Pancreas (tissue), 10 donors: Measurements from ENCODE around the gene SRSF6. TPM values are rescaled to one million over a fixed set of nuclear protein-coding genes. Genes with fewer than 3 reads are reported as not detected.

Source experiments
- ATAC-seq, 4 donors: fragments of 200-7000 bp; cut with Tn5 transposase; one replicate each; pipeline versions ENCODE4 v1.8.0 to v1.9.1; 2020; ENCODE audit warnings: mild to moderate bottlenecking in 4 of 4, moderate library complexity in 4 of 4
- DNase-seq, 6 donors: peaks; one replicate each; pipeline ENCODE4 v3.0.0-alpha.2; 2020
- FAIRE-seq: peaks from 2 replicates; lab custom pipeline; 2012; peaks lifted over from hg19 to GRCh38; lab: Jason Lieb, UNC
- H3K27ac ChIP-seq, 4 donors: fragments of 200-600 bp; sonication (generic); 1 replicate in 3 of 4; 2 replicates in 1 of 4; pipeline versions ENCODE4 v1.5.0 to v1.8.0; 2020
- H3K27me3 ChIP-seq, 4 donors: fragments of 200-600 bp; one replicate each; pipeline ENCODE4 v1.8.0; 2021
- H3K36me3 ChIP-seq, 3 donors: fragments of 200-600 bp; sonication (generic) in 1 of 3; one replicate each; pipeline versions ENCODE4 v1.5.0 to v1.8.0; 2020 to 2021
- H3K4me1 ChIP-seq, 3 donors: fragments of 200-600 bp; one replicate each; pipeline ENCODE4 v1.8.0; 2021
- H3K4me3 ChIP-seq, 4 donors: fragments of 200-600 bp; sonication (generic) in 2 of 4; one replicate each; pipeline versions ENCODE4 v1.5.0 to v1.8.0; 2020 to 2021
- H3K9me3 ChIP-seq, 4 donors: fragments of 200-600 bp; one replicate each; pipeline ENCODE4 v1.8.0; 2021
- WGBS, 2 donors: extraction: QIAGEN DNeasy Blood & Tissue Kit; methylation state at CpG; one replicate each; pipeline ENCODE4 v1.1.7; 2013; 5-methylcytosine and 5-hydroxymethylcytosine counted together
- intact Hi-C, 3 donors: fragments of 100-400 bp; cut with DNase I; formaldehyde crosslinking; loops; one replicate each; pipeline versions ENCODE4 v1.11.1 to v1.14.2; 2022
- polyA plus RNA-seq, 2 donors: library from polyadenylated mRNA; stranded (reverse); fragments of 200-250 nt; gene quantifications; one replicate each; pipeline ENCODE4 v1.2.3, GENCODE V29; 2013
- total RNA-seq, 6 donors: library from RNA; stranded (reverse); fragmentation: NEBNext Ultra II Directional in 4 of 6; extraction: Animal tissue kit (Norgen Biotek cat#: 25700) in 4 of 6; gene quantifications; one replicate each; pipeline versions ENCODE4 v1.2.1 to v1.2.4, GENCODE V29; 2021 to 2023
- TF ChIP-seq, protein P1 (sequence below), 4 donors: fragments of 200-600 bp; sonication (generic) in 3 of 4; IDR thresholded peaks; one replicate each; pipeline versions ENCODE4 v1.5.0 to v1.8.0; 2021; ENCODE audit warnings: antibody characterized with exemption in 4 of 4
- donor health status: healthy with polysubstance abuse.
- donor health status: DM: no; HTN: no; CAD: no; lungs with moderate emphysema.
- donor health status: DM: no; HTN: no; CAD: no.
- donor health status: control.
- donor health status: control.
- donor health status: Bipolar disorder and iron deficiency.
- donor health status: DM: yes; HTN: yes; CAD: no.
- donor health status: DM: no; HTN: no; CAD: no.
- donor health status: DM: no; HTN: no; CAD: no.
- donor health status: DM: yes; HTN: yes; CAD: no.

The SRSF6 gene
- total and polyA plus RNA-seq, 8 donors = 53.9 to 113 (median 80.7) TPM

- H3K4me3 ChIP-seq = no peak overlapping the region
- H3K27ac ChIP-seq = no peak overlapping the region
- no peaks in the 10 kb centered on the region for H3K27me3 ChIP-seq
- no peak for ATAC-seq
- 75 to 79% methylated on average over 7 of the region's 7 CpGs for WGBS, 2 donors
- TF ChIP-seq, protein P1, sequence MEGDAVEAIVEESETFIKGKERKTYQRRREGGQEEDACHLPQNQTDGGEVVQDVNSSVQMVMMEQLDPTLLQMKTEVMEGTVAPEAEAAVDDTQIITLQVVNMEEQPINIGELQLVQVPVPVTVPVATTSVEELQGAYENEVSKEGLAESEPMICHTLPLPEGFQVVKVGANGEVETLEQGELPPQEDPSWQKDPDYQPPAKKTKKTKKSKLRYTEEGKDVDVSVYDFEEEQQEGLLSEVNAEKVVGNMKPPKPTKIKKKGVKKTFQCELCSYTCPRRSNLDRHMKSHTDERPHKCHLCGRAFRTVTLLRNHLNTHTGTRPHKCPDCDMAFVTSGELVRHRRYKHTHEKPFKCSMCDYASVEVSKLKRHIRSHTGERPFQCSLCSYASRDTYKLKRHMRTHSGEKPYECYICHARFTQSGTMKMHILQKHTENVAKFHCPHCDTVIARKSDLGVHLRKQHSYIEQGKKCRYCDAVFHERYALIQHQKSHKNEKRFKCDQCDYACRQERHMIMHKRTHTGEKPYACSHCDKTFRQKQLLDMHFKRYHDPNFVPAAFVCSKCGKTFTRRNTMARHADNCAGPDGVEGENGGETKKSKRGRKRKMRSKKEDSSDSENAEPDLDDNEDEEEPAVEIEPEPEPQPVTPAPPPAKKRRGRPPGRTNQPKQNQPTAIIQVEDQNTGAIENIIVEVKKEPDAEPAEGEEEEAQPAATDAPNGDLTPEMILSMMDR (IDR thresholded peaks at IDR 0.05) = no peak
- no peaks in the 10 kb centered on the region for H3K9me3 ChIP-seq
- no peak for FAIRE-seq
- intact Hi-C loops = no loop called here
- no peaks in the 10 kb centered on the region for H3K36me3 ChIP-seq
- DNase-seq = no peak
- no peaks in the 10 kb centered on the region for H3K4me1 ChIP-seq
These were observed 18.9 kb upstream of the SRSF6 start for GRCh38 chr20:43438578-43439316.

DNA sequence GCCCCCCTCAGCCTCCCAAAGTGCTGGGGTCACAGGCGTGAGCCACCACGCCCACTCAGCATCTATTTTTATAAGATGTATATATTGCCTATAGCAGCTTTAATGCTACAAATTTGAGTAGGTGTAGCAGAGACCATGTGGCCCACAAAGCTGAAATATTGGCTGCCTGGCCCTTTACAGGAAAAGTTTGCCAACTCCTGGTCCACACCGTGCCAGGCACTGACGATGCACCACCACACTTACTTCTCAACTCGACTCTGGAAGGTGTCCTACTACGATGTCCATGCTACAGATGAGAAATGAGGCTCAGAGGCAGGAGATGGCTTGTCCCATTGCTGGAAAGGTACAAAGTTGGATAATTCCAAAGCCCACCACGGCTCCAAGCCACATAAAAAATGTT is 17.2 kb upstream of the SRSF6 start:
- ATAC-seq = no peak
- FAIRE-seq = no peak
- TF ChIP-seq, protein P1 (IDR thresholded peaks at IDR 0.05) = no peak

DNA sequence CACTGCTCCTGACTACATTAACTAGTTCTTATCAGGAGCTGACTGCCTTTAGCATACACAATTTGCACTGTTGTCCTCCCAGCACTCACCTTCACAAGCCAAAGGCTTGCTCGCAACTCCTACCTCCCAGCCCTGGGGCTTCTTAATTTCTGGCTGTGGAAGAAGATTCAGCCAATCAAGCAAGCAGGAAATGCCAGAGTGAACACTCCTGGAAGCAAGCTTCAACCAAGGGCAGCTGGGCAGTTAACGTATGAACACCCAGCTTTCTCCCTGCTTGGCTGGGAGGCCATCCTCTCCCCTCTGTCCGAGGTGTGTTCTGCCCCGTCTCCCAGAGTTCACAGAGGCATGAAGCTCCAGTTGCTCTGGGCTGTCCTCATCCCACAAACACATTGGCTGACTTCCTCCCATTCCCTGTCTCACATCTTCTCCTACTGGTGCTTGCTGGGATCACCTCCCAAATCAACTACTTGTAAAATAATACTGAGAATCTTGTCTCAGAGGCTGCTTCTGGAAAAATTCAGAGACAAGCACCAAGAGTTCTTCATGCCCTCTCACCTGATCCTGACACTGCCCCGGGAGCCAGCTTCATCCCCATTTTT is 15.3 kb upstream of the SRSF6 start:
- Histone ChIP-seq H3K27ac (no peak overlapping the region), H3K4me1 (no peaks in the 10 kb centered on the region), H3K27me3 (no peaks in the 10 kb centered on the region), H3K4me3 (no peak overlapping the region), H3K36me3 (no peaks in the 10 kb centered on the region), H3K9me3 (no peaks in the 10 kb centered on the region)
- WGBS, 2 donors = 42 to 44% methylated on average over 5 of the region's 5 CpGs
- FAIRE-seq = no peak
- no peak for ATAC-seq
- TF ChIP-seq, protein P1 (IDR thresholded peaks at IDR 0.05) = no peak
- DNase-seq = no peak
- intact Hi-C loops = loop anchor here in 1 of 3 donors (10.0 kb wide), 1 partner anchor 642 kb away; no protein-coding TSS in a partner anchor

More for the DNA sequence above, 17.2 kb upstream of the SRSF6 start:
- intact Hi-C loops = loop anchor here in 1 of 3 donors (10.0 kb wide), 1 partner anchor 644 kb away; no protein-coding TSS in a partner anchor
- no peak for DNase-seq
- WGBS, 2 donors = 61 to 70% methylated on average over 7 of the region's 7 CpGs
- no peaks in the 10 kb centered on the region for H3K4me1 ChIP-seq
- H3K27ac ChIP-seq = no peak overlapping the region
- no peaks in the 10 kb centered on the region for H3K9me3 ChIP-seq
- H3K27me3 ChIP-seq = no peaks in the 10 kb centered on the region
- H3K4me3 ChIP-seq = no peak overlapping the region
- no peaks in the 10 kb centered on the region for H3K36me3 ChIP-seq

GRCh38 chr20:43444107-43444506 is 13.6 kb upstream of the SRSF6 start:
- Histone ChIP-seq H3K27ac (no peak overlapping the region), H3K4me1 (no peaks in the 10 kb centered on the region), H3K27me3 (no peaks in the 10 kb centered on the region), H3K4me3 (no peak overlapping the region), H3K9me3 (no peaks in the 10 kb centered on the region), H3K36me3 (no peaks in the 10 kb centered on the region)
- 42 to 56% methylated on average over 9 of the region's 9 CpGs for WGBS, 2 donors
- ATAC-seq = no peak
- DNase-seq = no peak
- TF ChIP-seq, protein P1 (IDR thresholded peaks at IDR 0.05) = no peak
- intact Hi-C loops = loop anchor here in 1 of 3 donors (10.0 kb wide), 1 partner anchor 641 kb away; no protein-coding TSS in a partner anchor
- no peak for FAIRE-seq
